ENCODE results near the gene NAALADL2. TPM values are rescaled to one million over a fixed set of nuclear protein-coding genes. Genes with fewer than 3 reads are reported as not detected.
"Not testable (repeated sequence)": the region's sequence is repeated elsewhere in the genome, so short reads cannot be mapped to it uniquely, and the experiment has no call there.

Gene NAALADL2
- total RNA-seq, 2 donors from 2014 or later, result 0.70 TPM; not detected in 1

GRCh38 chr3:175493301-175493700 is 634.2 kb downstream of the NAALADL2 start:
- ATAC-seq, result no peak
- Mint-ChIP-seq H3K36me3 (no peaks in the 10 kb centered on the region), H3K27me3 (no peaks in the 10 kb centered on the region), H3K4me3 (no peak overlapping the region), H3K4me1 (ENCODE audit: low read depth in 2 of 2) (no peaks in the 10 kb centered on the region), H3K9me3 (peaks cover 6% of the 10 kb centered on the region), H3K27ac (no peak overlapping the region)
- no peak for DNase-seq (ENCODE audit: low spot score)

DNA sequence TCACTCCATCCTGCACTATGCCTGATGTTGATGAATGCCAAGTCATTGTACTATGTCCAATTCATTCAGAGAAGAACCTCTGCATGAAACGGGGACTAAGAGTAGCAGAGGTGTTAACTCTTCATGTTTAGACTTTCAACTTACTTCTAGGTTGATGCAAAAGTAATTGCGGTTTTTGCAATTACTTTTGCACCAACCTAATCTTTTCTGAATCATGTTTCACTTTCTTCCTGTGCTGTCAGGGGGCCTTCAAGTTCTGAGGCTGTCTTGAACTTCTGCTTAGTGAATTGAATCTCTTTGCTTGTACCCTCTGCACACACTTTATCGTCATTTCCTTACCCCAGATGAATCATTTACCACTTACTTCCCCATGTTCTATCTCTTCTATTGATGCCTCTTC is 636.2 kb downstream of the NAALADL2 start:
- no peak overlapping the region for H3K27ac Mint-ChIP-seq

DNA sequence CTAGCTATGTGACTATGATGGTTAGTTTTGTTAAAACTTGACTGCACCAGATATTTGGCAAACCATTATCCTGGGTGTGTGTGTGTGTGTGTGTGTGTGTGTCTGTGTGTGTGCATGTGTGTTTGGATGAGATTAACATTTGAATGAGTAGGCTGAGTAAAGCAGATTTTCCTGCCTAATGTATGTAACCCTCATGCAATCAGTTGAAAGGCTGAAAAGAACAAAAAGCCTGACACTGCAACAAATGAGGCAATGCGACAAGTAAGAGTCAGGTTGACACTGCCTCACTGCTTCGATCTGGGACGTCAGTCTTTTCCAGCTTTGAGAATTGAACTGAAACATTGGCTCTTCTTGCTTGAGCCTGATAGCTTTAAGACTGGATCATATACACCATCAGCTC is 643.0 kb downstream of the NAALADL2 start:
- no peak for ATAC-seq

More for the DNA sequence above, 636.2 kb downstream of the NAALADL2 start:
- no peak overlapping the region for H3K4me3 Mint-ChIP-seq
- H3K27me3 Mint-ChIP-seq, result no peaks in the 10 kb centered on the region
- ATAC-seq (no peak), DNase-seq (ENCODE audit: low spot score) (no peak)
- H3K4me1 Mint-ChIP-seq (ENCODE audit: low read depth in 2 of 2), result no peaks in the 10 kb centered on the region
- peaks cover 6% of the 10 kb centered on the region for H3K9me3 Mint-ChIP-seq
- H3K36me3 Mint-ChIP-seq, result no peaks in the 10 kb centered on the region

DNA sequence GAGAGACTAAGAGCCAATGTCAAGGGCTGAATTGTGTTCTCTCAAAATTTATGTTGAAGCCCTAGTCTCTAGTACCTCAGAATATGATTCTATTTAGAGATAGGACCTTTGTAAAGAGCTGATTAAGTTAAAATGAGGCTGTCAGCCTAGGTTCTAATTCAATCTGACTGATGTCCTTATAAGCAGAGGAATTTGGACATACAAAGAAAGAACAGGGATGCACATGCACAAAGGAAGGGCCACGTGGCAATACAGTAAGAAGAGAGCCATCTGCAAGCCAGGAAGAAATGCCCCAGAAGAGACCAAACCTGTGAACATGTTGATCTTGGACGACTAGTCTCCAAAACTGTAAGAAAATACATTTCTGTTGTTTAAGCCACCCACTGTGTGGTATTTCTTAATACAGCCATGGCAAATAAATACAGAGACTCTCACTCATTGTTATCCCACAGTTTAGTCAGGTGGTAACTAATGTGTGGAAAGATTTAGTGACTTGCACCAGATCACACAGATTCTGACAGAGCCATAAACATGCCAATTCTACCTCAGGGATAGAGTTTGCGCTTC is 652.2 kb downstream of the NAALADL2 start:
- ATAC-seq (no peak), DNase-seq (ENCODE audit: low spot score) (no peak)
- H3K36me3 Mint-ChIP-seq, result no peaks in the 10 kb centered on the region
- no peaks in the 10 kb centered on the region for H3K27me3 Mint-ChIP-seq
- H3K4me3 Mint-ChIP-seq, result no peak overlapping the region
- H3K9me3 Mint-ChIP-seq, result peaks cover 11% of the 10 kb centered on the region
- H3K4me1 Mint-ChIP-seq (ENCODE audit: low read depth in 2 of 2), result no peaks in the 10 kb centered on the region
- H3K27ac Mint-ChIP-seq, result no peak overlapping the region

More for the DNA sequence above, 643.0 kb downstream of the NAALADL2 start:
- H3K4me3 Mint-ChIP-seq, result no peak overlapping the region
- no peak for DNase-seq (ENCODE audit: low spot score)
- H3K27me3 Mint-ChIP-seq, result no peaks in the 10 kb centered on the region
- peaks cover 21% of the 10 kb centered on the region for H3K9me3 Mint-ChIP-seq
- H3K4me1 Mint-ChIP-seq (ENCODE audit: low read depth in 2 of 2), result no peaks in the 10 kb centered on the region
- H3K27ac Mint-ChIP-seq, result no peak overlapping the region
- H3K36me3 Mint-ChIP-seq, result no peaks in the 10 kb centered on the region

DNA sequence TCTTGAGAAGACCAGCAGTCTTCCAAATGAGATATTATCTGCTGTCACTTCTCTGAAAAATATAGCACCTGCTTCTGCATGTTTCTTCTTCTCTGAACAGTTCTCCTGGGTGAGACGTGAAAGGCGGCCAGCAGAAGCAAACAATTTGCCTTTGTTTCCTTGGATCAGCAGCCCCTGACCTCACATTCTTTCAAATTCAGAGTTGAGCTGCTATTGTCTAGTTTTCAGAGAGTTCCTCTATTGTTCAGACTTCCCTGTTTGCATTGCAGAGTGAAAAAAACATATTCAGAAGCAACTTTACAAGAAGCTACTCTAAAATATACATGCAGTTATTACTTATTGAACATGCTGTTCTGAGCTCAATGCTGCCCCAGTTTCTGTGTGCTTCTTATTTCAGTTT is 653.6 kb downstream of the NAALADL2 start:
- Mint-ChIP-seq H3K9me3 (peaks cover 7% of the 10 kb centered on the region), H3K27ac (no peak overlapping the region), H3K27me3 (no peaks in the 10 kb centered on the region), H3K4me1 (ENCODE audit: low read depth in 2 of 2) (no peaks in the 10 kb centered on the region), H3K36me3 (no peaks in the 10 kb centered on the region), H3K4me3 (no peak overlapping the region)
- ATAC-seq, result no peak
- no peak for DNase-seq (ENCODE audit: low spot score)

- ATAC-seq (no peak), DNase-seq (ENCODE audit: low spot score) (no peak)
- Mint-ChIP-seq H3K27ac (no peak overlapping the region), H3K4me1 (ENCODE audit: low read depth in 2 of 2) (no peaks in the 10 kb centered on the region), H3K27me3 (no peaks in the 10 kb centered on the region), H3K9me3 (no peaks in the 10 kb centered on the region), H3K4me3 (no peak overlapping the region), H3K36me3 (no peaks in the 10 kb centered on the region)
These were observed 659.3 kb downstream of the NAALADL2 start for GRCh38 chr3:175518459-175518858.

GRCh38 chr3:175521406-175521805 is 662.3 kb downstream of the NAALADL2 start:
- no peaks in the 10 kb centered on the region for H3K4me1 Mint-ChIP-seq (ENCODE audit: low read depth in 2 of 2)
- H3K27me3 Mint-ChIP-seq, result no peaks in the 10 kb centered on the region
- no peak for DNase-seq (ENCODE audit: low spot score)
- no peaks in the 10 kb centered on the region for H3K36me3 Mint-ChIP-seq
- ATAC-seq, result no peak
- H3K4me3 Mint-ChIP-seq, result no peak overlapping the region
- no peaks in the 10 kb centered on the region for H3K9me3 Mint-ChIP-seq
- H3K27ac Mint-ChIP-seq, result no peak overlapping the region

GRCh38 chr3:175526191-175526590 is 667.1 kb downstream of the NAALADL2 start:
- H3K4me3 Mint-ChIP-seq, result no peak overlapping the region
- H3K4me1 Mint-ChIP-seq (ENCODE audit: low read depth in 2 of 2), result no peaks in the 10 kb centered on the region
- H3K27me3 Mint-ChIP-seq, result no peaks in the 10 kb centered on the region
- H3K27ac Mint-ChIP-seq, result no peak overlapping the region
- H3K36me3 Mint-ChIP-seq, result no peaks in the 10 kb centered on the region
- DNase-seq (ENCODE audit: low spot score) (no peak), ATAC-seq (no peak)
- H3K9me3 Mint-ChIP-seq, result peaks cover 4% of the 10 kb centered on the region

GRCh38 chr3:175526609-175527280 is 667.6 kb downstream of the NAALADL2 start:
- no peaks in the 10 kb centered on the region for H3K27me3 Mint-ChIP-seq
- H3K27ac Mint-ChIP-seq, result no peak overlapping the region
- ATAC-seq, result no peak
- no peaks in the 10 kb centered on the region for H3K4me1 Mint-ChIP-seq (ENCODE audit: low read depth in 2 of 2)
- H3K4me3 Mint-ChIP-seq, result no peak overlapping the region
- DNase-seq (ENCODE audit: low spot score), result no peak
- H3K36me3 Mint-ChIP-seq, result no peaks in the 10 kb centered on the region
- peaks cover 4% of the 10 kb centered on the region for H3K9me3 Mint-ChIP-seq

GRCh38 chr3:175528693-175529092 is 669.6 kb downstream of the NAALADL2 start:
- not testable (repeated sequence) for H3K27me3 Mint-ChIP-seq; ATAC-seq; H3K4me3 Mint-ChIP-seq; H3K9me3 Mint-ChIP-seq; H3K27ac Mint-ChIP-seq; DNase-seq (ENCODE audit: low spot score); H3K36me3 Mint-ChIP-seq; H3K4me1 Mint-ChIP-seq (ENCODE audit: low read depth in 2 of 2)

DNA sequence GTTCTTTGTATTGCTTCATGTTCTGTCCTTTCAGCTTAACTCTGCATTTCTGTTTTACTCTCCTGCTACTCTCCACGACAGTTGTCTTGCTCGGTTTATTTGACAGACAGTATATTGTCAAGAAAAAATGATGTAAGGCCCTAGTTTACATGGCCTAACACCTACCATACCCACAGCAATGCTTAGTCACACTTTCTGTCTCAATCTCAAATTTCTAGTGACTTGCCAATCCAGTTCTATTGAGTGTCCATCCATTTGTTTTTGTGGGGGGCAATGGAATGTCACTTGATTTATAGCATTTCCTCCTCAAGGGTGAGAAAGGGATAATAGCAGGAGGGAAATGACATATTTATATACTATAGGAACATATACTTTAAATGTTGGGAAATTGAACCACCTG is 676.2 kb downstream of the NAALADL2 start:
- peaks cover 7% of the 10 kb centered on the region for H3K36me3 Mint-ChIP-seq
- no peak overlapping the region for H3K27ac Mint-ChIP-seq
- DNase-seq (ENCODE audit: low spot score) (no peak), ATAC-seq (no peak)
- H3K27me3 Mint-ChIP-seq, result no peaks in the 10 kb centered on the region
- peaks cover 11% of the 10 kb centered on the region for H3K9me3 Mint-ChIP-seq
- no peak overlapping the region for H3K4me3 Mint-ChIP-seq
- H3K4me1 Mint-ChIP-seq (ENCODE audit: low read depth in 2 of 2), result no peaks in the 10 kb centered on the region

GRCh38 chr3:175546115-175546514 is 687.0 kb downstream of the NAALADL2 start:
- Mint-ChIP-seq H3K9me3 (peaks cover 21% of the 10 kb centered on the region), H3K36me3 (no peaks in the 10 kb centered on the region), H3K4me3 (no peak overlapping the region), H3K27me3 (no peaks in the 10 kb centered on the region), H3K27ac (no peak overlapping the region), H3K4me1 (ENCODE audit: low read depth in 2 of 2) (no peaks in the 10 kb centered on the region)
- no peak for ATAC-seq
- no peak for DNase-seq (ENCODE audit: low spot score)

DNA sequence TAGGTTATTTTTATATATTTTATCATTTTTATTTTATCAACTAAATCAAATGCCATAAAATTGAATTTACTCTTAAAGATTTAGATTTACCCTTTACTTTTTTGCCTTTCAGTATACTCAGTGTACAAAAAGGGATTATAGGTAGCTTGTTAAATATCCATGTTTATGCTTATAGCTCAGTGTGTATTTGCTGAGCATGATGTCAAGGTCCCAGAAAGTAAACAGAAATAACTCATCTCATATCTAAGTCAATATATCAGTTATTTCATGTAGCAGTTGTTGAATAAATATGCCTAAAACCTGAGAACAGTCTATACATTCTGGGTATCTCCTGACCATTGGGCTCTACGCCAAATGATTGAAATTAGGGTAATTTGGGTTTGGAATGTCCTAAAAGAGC is 693.8 kb downstream of the NAALADL2 start:
- Mint-ChIP-seq H3K4me1 (ENCODE audit: low read depth in 2 of 2) (no peaks in the 10 kb centered on the region), H3K4me3 (no peak overlapping the region), H3K9me3 (peaks cover 18% of the 10 kb centered on the region), H3K27me3 (no peaks in the 10 kb centered on the region), H3K36me3 (peaks cover 5% of the 10 kb centered on the region), H3K27ac (no peak overlapping the region)
- ATAC-seq (no peak), DNase-seq (ENCODE audit: low spot score) (no peak)

DNA sequence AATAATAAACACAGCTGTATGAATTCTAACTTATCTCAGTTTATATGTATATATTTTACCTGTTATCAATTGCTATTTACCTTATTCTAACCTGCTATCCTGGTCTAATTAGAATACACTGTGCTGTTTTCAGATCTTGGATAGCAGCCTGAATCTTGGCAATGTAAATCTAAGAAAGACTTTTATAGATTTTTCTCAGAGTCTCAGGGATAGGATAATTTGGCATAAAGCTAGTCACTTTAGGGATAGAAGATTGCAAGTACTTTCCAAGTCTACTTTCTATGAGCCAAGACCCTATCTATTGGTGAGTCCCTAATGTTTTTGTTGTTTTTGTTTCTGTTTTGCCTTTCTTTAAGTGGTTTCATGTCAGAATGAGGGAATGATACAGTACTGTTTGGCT is 695.7 kb downstream of the NAALADL2 start:
- Mint-ChIP-seq H3K4me3 (no peak overlapping the region), H3K9me3 (peaks cover 22% of the 10 kb centered on the region), H3K36me3 (peaks cover 6% of the 10 kb centered on the region), H3K27me3 (no peaks in the 10 kb centered on the region), H3K4me1 (ENCODE audit: low read depth in 2 of 2) (no peaks in the 10 kb centered on the region), H3K27ac (no peak overlapping the region)
- no peak for ATAC-seq
- DNase-seq (ENCODE audit: low spot score), result no peak

GRCh38 chr3:175558261-175558660 is 699.1 kb downstream of the NAALADL2 start:
- DNase-seq (ENCODE audit: low spot score) (no peak), ATAC-seq (no peak)
- Mint-ChIP-seq H3K4me1 (ENCODE audit: low read depth in 2 of 2) (no peaks in the 10 kb centered on the region), H3K27ac (no peak overlapping the region), H3K27me3 (no peaks in the 10 kb centered on the region), H3K9me3 (peaks cover 13% of the 10 kb centered on the region), H3K4me3 (no peak overlapping the region), H3K36me3 (peaks cover 14% of the 10 kb centered on the region)

All from natural killer cell treated with Interleukin-12 subunit alpha and Interleukin-12 subunit beta and Interleukin-15 and Interleukin-18, amount 100 ng/mL, for 72 hours (primary cell).